HUES6 (cell line): ENCODE measurements around the gene C5AR2.
"Not testable (repeated sequence)": the region's sequence is repeated elsewhere in the genome, so short reads cannot be mapped to it uniquely, and the experiment has no call there.

Experiments
- H3K27ac ChIP-seq: 2 replicates; pipeline ENCODE4 v1.7.0; 2013; ENCODE audit warnings: low read depth, mild to moderate bottlenecking, low read length, inconsistent platforms
- H3K27me3 ChIP-seq: 2 replicates; pipeline ENCODE4 v1.6.1; 2013; ENCODE audit warnings: low read length; ENCODE audit not compliant: control insufficient read depth, insufficient read depth
- H3K36me3 ChIP-seq: 2 replicates; pipeline ENCODE4 v1.6.1; 2013; ENCODE audit warnings: low read length; ENCODE audit not compliant: control insufficient read depth, insufficient read depth
- H3K4me1 ChIP-seq: 2 replicates; pipeline ENCODE4 v1.6.1; 2013; ENCODE audit warnings: low read length; ENCODE audit not compliant: control insufficient read depth, insufficient read depth
- H3K4me3 ChIP-seq: 2 replicates; pipeline ENCODE4 v1.5.1; 2013; ENCODE audit warnings: low read depth, low read length
- H3K9ac ChIP-seq: one replicate; pipeline ENCODE4 v1.6.1; 2013; ENCODE audit warnings: mild to moderate bottlenecking, low read length
- H3K9me3 ChIP-seq: 2 replicates; pipeline ENCODE4 v1.6.1; 2013; ENCODE audit warnings: low read depth, low read length; ENCODE audit not compliant: control insufficient read depth, insufficient read depth

C5AR2 gene

DNA sequence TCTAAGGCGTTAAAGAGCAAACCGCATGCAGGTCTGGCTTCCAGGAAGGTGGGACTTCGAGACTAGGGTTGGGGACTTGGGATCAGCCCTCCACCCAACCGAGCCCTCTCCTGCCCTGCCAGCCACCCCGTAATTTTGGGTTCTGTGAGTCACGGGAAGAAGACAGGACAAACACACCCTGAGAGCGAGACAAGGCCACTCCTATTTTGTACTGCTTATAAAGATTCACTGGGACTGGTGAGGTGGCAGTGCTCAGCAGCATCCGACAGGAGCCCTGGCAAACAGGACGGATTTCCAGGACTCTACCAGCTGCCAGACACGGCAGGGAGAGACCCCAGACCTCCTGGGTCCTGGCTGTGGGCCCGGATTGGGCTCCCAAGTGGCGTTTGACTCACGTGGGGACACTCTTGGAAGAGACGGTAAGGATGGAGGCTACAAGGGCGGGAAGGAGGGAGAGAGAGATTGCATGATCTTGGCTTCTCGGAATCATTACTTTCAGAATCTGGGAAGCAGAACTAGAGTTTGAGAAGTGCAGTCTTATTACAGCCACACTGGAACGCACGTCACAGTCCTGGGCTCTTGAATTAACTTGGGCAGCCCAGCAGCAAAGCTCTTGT is at the start of gene C5AR2:
Gene C5AR2 (plus strand): TSS at position 245 of the 617 bp plus-strand sequence. CDS start 8,625 bp downstream, outside the sequence.
- Histone ChIP-seq H3K27me3 (no peaks in the 10 kb centered on the region), H3K4me3 (no peak within 1 kb of the TSS), H3K9ac (no peak within 1 kb of the TSS), H3K4me1 (0 out of 2 replicates have a peak, but pooled peaks cover 3% of the 10 kb centered on the region), H3K9me3 (no peaks in the 10 kb centered on the region), H3K36me3 (no peaks in the 10 kb centered on the region), H3K27ac (no peak within 1 kb of the TSS)

GRCh38 chr19:47283405-47284059 is 48.4 kb upstream of the C5AR2 start:
- H3K9me3 ChIP-seq, result no peaks in the 10 kb centered on the region
- H3K36me3 ChIP-seq, result no peaks in the 10 kb centered on the region
- no peak overlapping the region for H3K4me3 ChIP-seq
- H3K9ac ChIP-seq, result no peak overlapping the region
- H3K27ac ChIP-seq, result no peak overlapping the region
- H3K4me1 ChIP-seq, result no peaks in the 10 kb centered on the region
- H3K27me3 ChIP-seq, result no peaks in the 10 kb centered on the region

DNA sequence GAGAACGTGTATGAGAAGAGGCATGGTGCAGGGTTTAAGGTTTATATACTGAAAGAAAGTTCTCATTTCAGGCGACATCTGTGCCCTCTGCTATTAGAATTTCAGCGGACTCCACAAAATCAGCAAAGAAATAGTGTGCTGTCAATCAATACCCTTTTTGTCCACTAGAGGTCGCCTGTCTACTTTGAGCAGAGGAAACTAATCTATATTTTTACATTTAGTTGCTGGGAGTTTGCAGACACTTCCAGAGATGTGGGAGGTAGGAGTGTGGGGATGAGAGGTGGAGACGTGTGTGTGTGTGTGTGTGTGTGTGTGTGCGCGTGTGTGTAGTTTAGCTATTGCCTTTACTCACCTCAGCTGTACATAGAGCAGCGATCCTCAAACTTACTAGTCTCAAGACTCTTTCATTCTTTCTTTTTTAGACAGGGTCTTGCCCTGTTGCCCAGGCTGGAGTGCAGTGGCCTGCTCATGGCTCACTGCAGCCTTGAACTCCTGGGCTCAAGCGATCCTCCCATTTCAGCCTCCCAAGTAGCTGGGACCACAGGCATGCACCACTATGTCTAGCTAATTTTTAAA is 47.6 kb upstream of the C5AR2 start:
- Histone ChIP-seq H3K4me3 (no peak overlapping the region), H3K27ac (no peak overlapping the region), H3K9me3 (no peaks in the 10 kb centered on the region; the same call in 1 of the 2 replicates), H3K4me1 (no peaks in the 10 kb centered on the region; the same call in 1 of the 2 replicates), H3K9ac (no peak overlapping the region), H3K27me3 (no peaks in the 10 kb centered on the region), H3K36me3 (no peaks in the 10 kb centered on the region)

- Histone ChIP-seq H3K27me3 (no peaks in the 10 kb centered on the region), H3K27ac (no peak overlapping the region), H3K4me3 (no peak overlapping the region), H3K4me1 (peaks cover 4% of the 10 kb centered on the region), H3K9me3 (no peaks in the 10 kb centered on the region), H3K9ac (no peak overlapping the region), H3K36me3 (no peaks in the 10 kb centered on the region)
These were observed 35.9 kb upstream of the C5AR2 start for GRCh38 chr19:47296036-47296435.

GRCh38 chr19:47300867-47301266 is 31.1 kb upstream of the C5AR2 start:
- not testable (repeated sequence) for H3K27ac ChIP-seq, H3K27me3 ChIP-seq, H3K4me3 ChIP-seq, H3K9ac ChIP-seq, H3K36me3 ChIP-seq, H3K4me1 ChIP-seq, H3K9me3 ChIP-seq

DNA sequence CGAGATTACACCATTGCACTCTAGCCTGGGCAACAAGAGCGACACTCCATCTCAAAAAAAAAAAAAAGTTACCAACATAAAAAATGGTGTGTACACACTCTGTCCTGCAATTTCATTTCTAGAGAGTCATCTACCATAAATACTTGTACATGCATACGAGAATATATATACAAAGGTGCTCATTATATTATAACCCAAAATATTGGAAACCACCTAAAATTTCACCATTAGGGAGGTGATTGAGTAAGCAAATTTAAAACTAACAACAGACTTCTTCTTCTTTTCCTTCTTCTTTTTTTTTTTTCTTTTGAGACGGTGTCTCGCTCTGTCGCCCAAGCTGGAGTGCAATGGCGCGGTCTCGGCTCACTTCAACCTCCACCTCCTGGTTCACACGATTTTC is 29.7 kb upstream of the C5AR2 start:
- Histone ChIP-seq H3K4me1 (peaks cover 4% of the 10 kb centered on the region), H3K9ac (no peak overlapping the region), H3K27ac (no peak overlapping the region), H3K36me3 (no peaks in the 10 kb centered on the region), H3K27me3 (no peaks in the 10 kb centered on the region), H3K4me3 (no peak overlapping the region), H3K9me3 (no peaks in the 10 kb centered on the region)

DNA sequence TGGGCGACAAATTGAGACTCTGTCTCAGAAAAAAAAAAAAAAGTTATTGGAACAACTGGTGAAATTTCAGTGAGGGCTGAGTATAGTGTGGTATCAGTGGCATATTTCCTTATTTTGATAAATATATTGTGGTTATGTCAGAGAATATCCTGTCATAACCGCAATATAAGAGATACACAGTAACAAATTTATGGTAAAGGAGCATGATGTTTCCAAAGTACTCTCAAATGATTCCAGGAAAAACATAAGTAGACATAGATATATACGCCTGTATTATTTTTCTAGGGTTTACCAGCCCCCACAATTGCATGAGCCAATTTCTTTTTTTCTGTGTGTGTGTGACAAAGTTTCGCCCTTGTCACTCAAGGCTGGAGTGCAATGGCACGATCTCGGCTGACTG is 28.0 kb upstream of the C5AR2 start:
- peaks cover 4% of the 10 kb centered on the region for H3K4me1 ChIP-seq
- no peak overlapping the region for H3K9ac ChIP-seq

GRCh38 chr19:47305309-47305751 is 26.6 kb upstream of the C5AR2 start:
- Histone ChIP-seq H3K4me1 (no peaks in the 10 kb centered on the region), H3K36me3 (no peaks in the 10 kb centered on the region), H3K9ac (no peak overlapping the region), H3K9me3 (no peaks in the 10 kb centered on the region), H3K4me3 (no peak overlapping the region), H3K27me3 (no peaks in the 10 kb centered on the region), H3K27ac (no peak overlapping the region)

More for the DNA sequence above, 28.0 kb upstream of the C5AR2 start:
- Histone ChIP-seq H3K9me3 (no peaks in the 10 kb centered on the region), H3K4me3 (no peak overlapping the region), H3K27me3 (no peaks in the 10 kb centered on the region), H3K36me3 (no peaks in the 10 kb centered on the region), H3K27ac (no peak overlapping the region)

GRCh38 chr19:47306303-47306702 is 25.7 kb upstream of the C5AR2 start:
- Histone ChIP-seq H3K9ac (no peak overlapping the region), H3K36me3 (no peaks in the 10 kb centered on the region), H3K4me3 (no peak overlapping the region), H3K9me3 (no peaks in the 10 kb centered on the region), H3K27me3 (no peaks in the 10 kb centered on the region), H3K4me1 (no peaks in the 10 kb centered on the region), H3K27ac (no peak overlapping the region)

GRCh38 chr19:47309038-47309437 is 22.9 kb upstream of the C5AR2 start:
- Histone ChIP-seq H3K27me3 (no peaks in the 10 kb centered on the region), H3K36me3 (no peaks in the 10 kb centered on the region), H3K9ac (no peak overlapping the region), H3K4me3 (no peak overlapping the region), H3K27ac (no peak overlapping the region), H3K9me3 (no peaks in the 10 kb centered on the region), H3K4me1 (no peaks in the 10 kb centered on the region)

- no peak within 1 kb of the TSS for H3K27ac ChIP-seq
- no peaks in the 10 kb centered on the region for H3K27me3 ChIP-seq
- H3K9me3 ChIP-seq, result no peaks in the 10 kb centered on the region
- no peak within 1 kb of the TSS for H3K4me3 ChIP-seq
- H3K4me1 ChIP-seq, result no peaks in the 10 kb centered on the region
- no peaks in the 10 kb centered on the region for H3K36me3 ChIP-seq
- no peak within 1 kb of the TSS for H3K9ac ChIP-seq
These were observed 22.4 kb upstream of the C5AR2 start, which contains the start of gene C5AR1 for GRCh38 chr19:47309608-47310007. Gene C5AR1 (plus strand): TSS chr19:47309861. CDS start chr19:47309896, 35 bp downstream.
